Measurements from ENCODE around the gene UBE2B. TPM values are rescaled to one million over a fixed set of nuclear protein-coding genes. Genes with fewer than 3 reads are reported as not detected.

The UBE2B gene
- polyA plus RNA-seq, 1 of the 3 experiments (the other 2 are of a cell fraction): 24.3 TPM

DNA sequence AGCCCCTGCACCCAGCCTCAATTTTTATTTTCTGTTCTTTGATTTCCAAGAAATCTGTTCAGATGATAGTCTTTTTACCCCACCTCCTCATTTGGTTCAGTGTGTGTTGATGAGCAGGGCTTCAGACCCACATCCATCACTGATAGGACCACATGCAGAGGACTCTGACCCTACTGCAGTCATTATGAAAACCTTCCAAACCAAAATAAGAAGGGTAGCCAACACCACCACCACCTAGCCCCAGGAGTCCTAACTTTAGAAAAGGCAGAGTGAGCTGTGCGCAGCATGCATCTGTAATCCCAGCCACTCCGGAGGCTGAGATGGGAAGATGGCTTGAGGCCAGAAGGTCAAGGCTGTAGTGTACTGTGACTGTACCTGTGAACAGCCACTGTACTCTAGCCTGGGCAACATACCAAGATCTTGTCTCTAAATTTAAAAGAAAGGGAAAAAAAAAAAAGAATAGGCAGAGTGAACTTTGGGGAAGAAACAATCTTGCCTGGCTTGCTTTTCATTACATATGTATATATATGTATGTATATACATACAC, 27.3 kb downstream of the UBE2B start (continued):
- TF ChIP-seq, protein P1, sequence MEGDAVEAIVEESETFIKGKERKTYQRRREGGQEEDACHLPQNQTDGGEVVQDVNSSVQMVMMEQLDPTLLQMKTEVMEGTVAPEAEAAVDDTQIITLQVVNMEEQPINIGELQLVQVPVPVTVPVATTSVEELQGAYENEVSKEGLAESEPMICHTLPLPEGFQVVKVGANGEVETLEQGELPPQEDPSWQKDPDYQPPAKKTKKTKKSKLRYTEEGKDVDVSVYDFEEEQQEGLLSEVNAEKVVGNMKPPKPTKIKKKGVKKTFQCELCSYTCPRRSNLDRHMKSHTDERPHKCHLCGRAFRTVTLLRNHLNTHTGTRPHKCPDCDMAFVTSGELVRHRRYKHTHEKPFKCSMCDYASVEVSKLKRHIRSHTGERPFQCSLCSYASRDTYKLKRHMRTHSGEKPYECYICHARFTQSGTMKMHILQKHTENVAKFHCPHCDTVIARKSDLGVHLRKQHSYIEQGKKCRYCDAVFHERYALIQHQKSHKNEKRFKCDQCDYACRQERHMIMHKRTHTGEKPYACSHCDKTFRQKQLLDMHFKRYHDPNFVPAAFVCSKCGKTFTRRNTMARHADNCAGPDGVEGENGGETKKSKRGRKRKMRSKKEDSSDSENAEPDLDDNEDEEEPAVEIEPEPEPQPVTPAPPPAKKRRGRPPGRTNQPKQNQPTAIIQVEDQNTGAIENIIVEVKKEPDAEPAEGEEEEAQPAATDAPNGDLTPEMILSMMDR (IDR thresholded peaks at IDR 0.05): no peak

DNA sequence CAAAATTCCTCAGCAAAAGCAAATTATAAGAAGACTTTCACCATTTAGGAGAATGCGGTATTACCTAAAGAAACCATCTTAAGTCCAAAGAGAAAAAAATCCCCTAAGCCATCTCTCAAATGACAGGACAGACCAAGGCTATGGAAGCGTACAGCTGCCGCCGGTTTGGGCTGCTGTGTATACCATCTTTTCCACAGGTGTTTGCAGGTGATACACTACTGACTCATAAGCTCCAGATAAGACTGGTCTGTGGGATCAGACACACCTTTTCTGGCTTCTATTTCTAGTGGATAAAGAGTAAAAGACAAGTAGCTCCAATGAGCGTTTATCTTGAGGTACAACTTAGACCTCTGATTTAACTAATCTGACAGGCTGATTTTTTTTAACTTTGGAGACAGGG, 32.6 kb downstream of the UBE2B start:
- Histone ChIP-seq H4K20me1 (ENCODE audit: insufficient read depth) (no peaks in the 10 kb centered on the region), H3K79me2 (ENCODE audit: insufficient read depth) (peaks cover 4% of the 10 kb centered on the region; the same call in 1 of the 2 replicates), H3K9me2 (no peaks in the 10 kb centered on the region), H3K4me3 (ENCODE audit: low read depth in 2 of 2, low read length in 1 of 2) (no peak overlapping the region), H2AFZ (ENCODE audit: low read depth) (no peak overlapping the region), H3K9me3 (no peaks in the 10 kb centered on the region), H3K27me3 (ENCODE audit: insufficient read depth) (no peaks in the 10 kb centered on the region), H3K4me1 (ENCODE audit: control insufficient read depth in 1 of 2, insufficient read depth in 2 of 2, low read depth in 1 of 2, low read length in 1 of 2) (no peaks in the 10 kb centered on the region), H3K27ac (ENCODE audit: low read depth in 2 of 2, low read length in 1 of 2) (no peak overlapping the region), H3K4me2 (no peak overlapping the region), H3F3A (replicated peaks; ENCODE audit: insufficient read depth) (peaks cover 28% of the 10 kb centered on the region), H3K9ac (no peak overlapping the region), H3K36me3 (replicated peaks in 1 of 2; ENCODE audit: control insufficient read depth in 1 of 2, insufficient read depth in 2 of 2, low read length in 1 of 2) (peaks cover 3 to 13% of the 10 kb centered on the region in 2 experiments)
- ChIA-PET CTCF (interaction anchor here (0.7 to 1.3 kb wide), 3 partner anchors 174 to 183 kb away, joined by 3 to 5 read pairs (median 3); no protein-coding TSS in a partner anchor), POLR2A (no interaction called here)
- DNase-seq: no peak
- TF ChIP-seq GABPA (IDR thresholded peaks at IDR 0.05; ENCODE audit: low read depth) (no peak), GATA2 (CRISPR knock-in tag; IDR thresholded peaks at IDR 0.05) (no peak)
- WGBS (ENCODE audit: low lambda C conversion rate): 100% methylated on average over 5 of the region's 5 CpGs

DNA sequence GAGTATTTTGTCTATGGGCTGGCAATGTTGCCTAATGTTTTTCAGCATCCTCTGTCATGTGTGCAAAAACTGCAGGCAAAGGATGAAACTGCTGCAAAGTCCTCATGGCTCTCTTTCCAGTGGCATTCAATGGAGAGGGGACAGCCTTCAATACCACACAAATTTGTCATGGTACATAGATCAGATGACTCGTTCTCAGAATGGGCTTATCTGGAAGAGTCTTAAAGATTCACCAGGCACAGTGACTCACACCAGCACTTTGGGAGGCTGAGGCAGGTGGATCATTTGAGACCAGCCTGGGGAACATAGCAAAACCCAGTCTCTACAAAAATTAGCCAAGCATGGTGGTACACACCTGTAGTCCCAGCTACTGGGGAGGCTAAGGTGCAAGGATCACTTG, 35.0 kb downstream of the UBE2B start:
- CTCF ChIA-PET: interaction anchor here (1.0 to 1.7 kb wide), 3 partner anchors 10 to 181 kb away, joined by 3 to 5 read pairs (median 5); no protein-coding TSS in a partner anchor

More for the DNA sequence above, 35.0 kb downstream of the UBE2B start:
- Histone ChIP-seq H4K20me1 (ENCODE audit: insufficient read depth) (no peaks in the 10 kb centered on the region), H3K9me2 (no peaks in the 10 kb centered on the region), H3K4me3 (ENCODE audit: low read depth in 2 of 2, low read length in 1 of 2) (no peak overlapping the region), H3K9ac (no peak overlapping the region), H3K79me2 (ENCODE audit: insufficient read depth) (peaks cover 28% of the 10 kb centered on the region), H3F3A (replicated peaks; ENCODE audit: insufficient read depth) (peaks cover 21% of the 10 kb centered on the region), H3K27ac (ENCODE audit: low read depth in 2 of 2, low read length in 1 of 2) (no peak overlapping the region), H3K36me3 (replicated peaks in 1 of 2; ENCODE audit: control insufficient read depth in 1 of 2, insufficient read depth in 2 of 2, low read length in 1 of 2) (peaks cover 5 to 8% of the 10 kb centered on the region in 2 experiments), H3K27me3 (ENCODE audit: insufficient read depth) (no peaks in the 10 kb centered on the region), H3K4me1 (ENCODE audit: control insufficient read depth in 1 of 2, insufficient read depth in 2 of 2, low read depth in 1 of 2, low read length in 1 of 2) (peaks cover 0 to 9% of the 10 kb centered on the region in 2 experiments; a peak in 2 of 4 replicates), H2AFZ (ENCODE audit: low read depth) (no peak overlapping the region), H3K9me3 (no peaks in the 10 kb centered on the region), H3K4me2 (no peak overlapping the region)
- DNase-seq: no peak
- WGBS (ENCODE audit: low lambda C conversion rate): 33% methylated on average over 1 of the region's 1 CpG
- TF ChIP-seq NFIC (IDR thresholded peaks at IDR 0.05; ENCODE audit: borderline replicate concordance) (no peak), EP300 (IDR thresholded peaks at IDR 0.05; ENCODE audit: borderline replicate concordance in 1 of 2, low read depth in 1 of 2, low read length in 1 of 2) (no peak), JUND (IDR thresholded peaks at IDR 0.05) (no peak), RFX5 (IDR thresholded peaks at IDR 0.05; ENCODE audit: low read length) (no peak), TAF1 (IDR thresholded peaks at IDR 0.05; ENCODE audit: borderline replicate concordance, low read depth, low read length) (no peak), RCOR1 (IDR thresholded peaks at IDR 0.05; ENCODE audit: low read length) (no peak), SMC3 (IDR thresholded peaks at IDR 0.05; ENCODE audit: low read depth, low read length) (no peak), ELF1 (IDR thresholded peaks at IDR 0.05) (no peak), CHD2 (IDR thresholded peaks at IDR 0.05; ENCODE audit: low read length, partially characterized antibody) (no peak)
- TF ChIP-seq, protein P2, sequence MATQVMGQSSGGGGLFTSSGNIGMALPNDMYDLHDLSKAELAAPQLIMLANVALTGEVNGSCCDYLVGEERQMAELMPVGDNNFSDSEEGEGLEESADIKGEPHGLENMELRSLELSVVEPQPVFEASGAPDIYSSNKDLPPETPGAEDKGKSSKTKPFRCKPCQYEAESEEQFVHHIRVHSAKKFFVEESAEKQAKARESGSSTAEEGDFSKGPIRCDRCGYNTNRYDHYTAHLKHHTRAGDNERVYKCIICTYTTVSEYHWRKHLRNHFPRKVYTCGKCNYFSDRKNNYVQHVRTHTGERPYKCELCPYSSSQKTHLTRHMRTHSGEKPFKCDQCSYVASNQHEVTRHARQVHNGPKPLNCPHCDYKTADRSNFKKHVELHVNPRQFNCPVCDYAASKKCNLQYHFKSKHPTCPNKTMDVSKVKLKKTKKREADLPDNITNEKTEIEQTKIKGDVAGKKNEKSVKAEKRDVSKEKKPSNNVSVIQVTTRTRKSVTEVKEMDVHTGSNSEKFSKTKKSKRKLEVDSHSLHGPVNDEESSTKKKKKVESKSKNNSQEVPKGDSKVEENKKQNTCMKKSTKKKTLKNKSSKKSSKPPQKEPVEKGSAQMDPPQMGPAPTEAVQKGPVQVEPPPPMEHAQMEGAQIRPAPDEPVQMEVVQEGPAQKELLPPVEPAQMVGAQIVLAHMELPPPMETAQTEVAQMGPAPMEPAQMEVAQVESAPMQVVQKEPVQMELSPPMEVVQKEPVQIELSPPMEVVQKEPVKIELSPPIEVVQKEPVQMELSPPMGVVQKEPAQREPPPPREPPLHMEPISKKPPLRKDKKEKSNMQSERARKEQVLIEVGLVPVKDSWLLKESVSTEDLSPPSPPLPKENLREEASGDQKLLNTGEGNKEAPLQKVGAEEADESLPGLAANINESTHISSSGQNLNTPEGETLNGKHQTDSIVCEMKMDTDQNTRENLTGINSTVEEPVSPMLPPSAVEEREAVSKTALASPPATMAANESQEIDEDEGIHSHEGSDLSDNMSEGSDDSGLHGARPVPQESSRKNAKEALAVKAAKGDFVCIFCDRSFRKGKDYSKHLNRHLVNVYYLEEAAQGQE (IDR thresholded peaks at IDR 0.05; ENCODE audit: low read depth, low read length): no peak
- TF ChIP-seq, protein P3, sequence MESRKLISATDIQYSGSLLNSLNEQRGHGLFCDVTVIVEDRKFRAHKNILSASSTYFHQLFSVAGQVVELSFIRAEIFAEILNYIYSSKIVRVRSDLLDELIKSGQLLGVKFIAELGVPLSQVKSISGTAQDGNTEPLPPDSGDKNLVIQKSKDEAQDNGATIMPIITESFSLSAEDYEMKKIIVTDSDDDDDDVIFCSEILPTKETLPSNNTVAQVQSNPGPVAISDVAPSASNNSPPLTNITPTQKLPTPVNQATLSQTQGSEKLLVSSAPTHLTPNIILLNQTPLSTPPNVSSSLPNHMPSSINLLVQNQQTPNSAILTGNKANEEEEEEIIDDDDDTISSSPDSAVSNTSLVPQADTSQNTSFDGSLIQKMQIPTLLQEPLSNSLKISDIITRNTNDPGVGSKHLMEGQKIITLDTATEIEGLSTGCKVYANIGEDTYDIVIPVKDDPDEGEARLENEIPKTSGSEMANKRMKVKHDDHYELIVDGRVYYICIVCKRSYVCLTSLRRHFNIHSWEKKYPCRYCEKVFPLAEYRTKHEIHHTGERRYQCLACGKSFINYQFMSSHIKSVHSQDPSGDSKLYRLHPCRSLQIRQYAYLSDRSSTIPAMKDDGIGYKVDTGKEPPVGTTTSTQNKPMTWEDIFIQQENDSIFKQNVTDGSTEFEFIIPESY (IDR thresholded peaks at IDR 0.05; ENCODE audit: borderline replicate concordance, low read depth): no peak
- POLR2A ChIA-PET: interaction anchor here (0.7 kb wide), 1 partner anchor 119 kb away, joined by 4 read pairs; the partner anchor contains the start of gene JADE2
